A673 (cell line): ENCODE results near the gene TSSC4. TPM values are rescaled to one million over a fixed set of nuclear protein-coding genes. Genes with fewer than 3 reads are reported as not detected.
A peak's percentile ranks its signal among the peaks of the same experiment; 100 is the strongest.

Experiments used
- BruUV-seq: library from RNA; stranded (reverse); fragments of 400-500 nt; replicated peaks from 2 replicates; lab custom pipeline; 2021; lab: Mats Ljungman, UMichigan
- CTCF ChIA-PET: fragments of 300-600 bp; sonication (Branson Sonifier 250); formaldehyde crosslinking; loops from one replicate; lab custom pipeline; 2022; ENCODE audit warnings: antibody characterized with exemption; lab: Charles Lee
- POLR2A ChIA-PET: fragments of 300-600 bp; sonication (Branson Sonifier 250); formaldehyde crosslinking; loops from one replicate; lab custom pipeline; 2022; ENCODE audit warnings: antibody characterized with exemption; ENCODE audit not compliant: low non-redundant PET; lab: Charles Lee
- DNase-seq: peaks from one replicate; pipeline ENCODE4 v3.0.0-alpha.2; 2015; ENCODE audit warnings: low spot score
- H3K27ac ChIP-seq: fragments of 200-600 bp; sonication (generic); 2 replicates; pipeline ENCODE4 v1.5.1; 2016; ENCODE audit warnings: mixed run types, low read depth, mild to moderate bottlenecking, mixed read lengths, antibody characterized with exemption, low read length; ENCODE audit not compliant: poor library complexity, severe bottlenecking
- H3K27me3 ChIP-seq: fragments of 200-600 bp; sonication (generic); replicated peaks from 2 replicates; pipeline ENCODE4 v1.6.1; 2017; ENCODE audit warnings: mixed run types, low read depth, mild to moderate bottlenecking, mixed read lengths, antibody characterized with exemption, low read length; ENCODE audit not compliant: insufficient read depth, poor library complexity
- H3K36me3 ChIP-seq: fragments of 200-600 bp; sonication (generic); 2 replicates; pipeline ENCODE4 v1.6.1; 2016; ENCODE audit warnings: mixed run types, mild to moderate bottlenecking, mixed read lengths, antibody characterized with exemption, low read length; ENCODE audit not compliant: insufficient read depth, poor library complexity, severe bottlenecking
- H3K4me1 ChIP-seq: fragments of 200-600 bp; sonication (generic); 2 replicates; pipeline ENCODE4 v1.6.1; 2017; ENCODE audit warnings: mixed run types, mild to moderate bottlenecking, mixed read lengths, antibody characterized with exemption, low read length; ENCODE audit not compliant: insufficient read depth, poor library complexity, severe bottlenecking
- H3K4me3 ChIP-seq: fragments of 200-600 bp; sonication (generic); 2 replicates; pipeline ENCODE4 v1.5.1; 2016; ENCODE audit warnings: low read depth, mixed run types, mild to moderate bottlenecking, mixed read lengths, low read length; ENCODE audit not compliant: poor library complexity, severe bottlenecking
- H3K9me3 ChIP-seq: fragments of 200-600 bp; sonication (generic); 2 replicates; pipeline ENCODE4 v1.6.1; 2016; ENCODE audit warnings: mixed run types, low read depth, mild to moderate bottlenecking, mixed read lengths, antibody characterized with exemption, low read length; ENCODE audit not compliant: poor library complexity, severe bottlenecking
- CTCF ChIP-seq: fragments of 300-800, 200-600 bp; sonication (generic); conservative IDR thresholded peaks from 2 replicates; pipeline ENCODE4 v1.5.1; 2017; ENCODE audit warnings: low read depth, mild to moderate bottlenecking, antibody characterized with exemption, low read length, moderate library complexity, mixed read lengths
- EZH2 ChIP-seq: fragments of 200-600 bp; sonication (generic); IDR thresholded peaks from 2 replicates; pipeline ENCODE4 v1.6.1; 2017; ENCODE audit warnings: borderline replicate concordance, low read depth, mild to moderate bottlenecking, mixed read lengths, antibody characterized with exemption, low read length; ENCODE audit not compliant: poor library complexity, severe bottlenecking
- intact Hi-C: fragments of 100-400 bp; cut with micrococcal nuclease; formaldehyde crosslinking; loops from one replicate; pipeline ENCODE4 v1.10.0; 2022; ENCODE audit not compliant: unreplicated experiment
- total RNA-seq: library from RNA; stranded (reverse); gene quantifications from 2 replicates; pipeline ENCODE4 v1.2.3, GENCODE V29; 2021

TSSC4 gene
- total RNA-seq, 1 experiment from 2014 or later, result 46.8 TPM

GRCh38 chr11:2378527-2379210, 21.9 kb upstream of the TSSC4 start:
- intact Hi-C loops, result loop anchor here (1.0 kb wide), 1 partner anchor 22 kb away; the partner anchor contains the start of gene TSSC4
- H3K27ac ChIP-seq, result peak overlapping the region; percentile 90
- BruUV-seq, result no TSS peak
- H3K27me3 ChIP-seq, result no peaks in the 10 kb centered on the region
- TF ChIP-seq CTCF (no peak), EZH2 (no peak)
- peak; percentile 20 for DNase-seq
- POLR2A ChIA-PET, result no interaction called here
- H3K36me3 ChIP-seq, result no peaks in the 10 kb centered on the region
- no peaks in the 10 kb centered on the region for H3K9me3 ChIP-seq
- H3K4me1 ChIP-seq, result peaks cover 6% of the 10 kb centered on the region
- CTCF ChIA-PET, result interaction anchor here (0.6 kb wide), 1 partner anchor 22 kb away, joined by 7 read pairs; the partner anchor contains the start of gene TSSC4
- H3K4me3 ChIP-seq, result peak overlapping the region; percentile 91

GRCh38 chr11:2379466-2380174, 20.9 kb upstream of the TSSC4 start:
- H3K27me3 ChIP-seq, result no peaks in the 10 kb centered on the region
- TF ChIP-seq CTCF (no peak), EZH2 (no peak)
- ChIA-PET POLR2A (no interaction called here), CTCF (no interaction called here)
- no peaks in the 10 kb centered on the region for H3K9me3 ChIP-seq
- DNase-seq, result no peak
- intact Hi-C loops, result no loop called here
- H3K4me3 ChIP-seq, result no peak overlapping the region
- H3K4me1 ChIP-seq, result peaks cover 6% of the 10 kb centered on the region
- no peak overlapping the region for H3K27ac ChIP-seq
- H3K36me3 ChIP-seq, result no peaks in the 10 kb centered on the region
- BruUV-seq, result no TSS peak

GRCh38 chr11:2380396-2380795, 20.2 kb upstream of the TSSC4 start:
- ChIA-PET POLR2A (no interaction called here), CTCF (no interaction called here)
- Histone ChIP-seq H3K36me3 (no peaks in the 10 kb centered on the region), H3K4me3 (no peak overlapping the region), H3K4me1 (peaks cover 6% of the 10 kb centered on the region), H3K27ac (no peak overlapping the region), H3K9me3 (no peaks in the 10 kb centered on the region), H3K27me3 (no peaks in the 10 kb centered on the region)
- no TSS peak for BruUV-seq
- intact Hi-C loops, result no loop called here
- TF ChIP-seq EZH2, result no peak
- no peak for TF ChIP-seq CTCF
- DNase-seq, result no peak
